Sigmoid colon (tissue), 7 donors: ENCODE results near the gene DOCK9. TPM values are rescaled to one million over a fixed set of nuclear protein-coding genes. Genes with fewer than 3 reads are reported as not detected.

Experiments used
- DNase-seq: peaks from one replicate; pipeline ENCODE4 v3.0.0-alpha.2; 2019
- H3K27ac ChIP-seq, 4 donors: fragments of 200-600 bp; sonication (generic); one replicate each; pipeline ENCODE4 v1.5.1; 2016 to 2019; ENCODE audit warnings: mild to moderate bottlenecking in 1 of 4
- H3K27me3 ChIP-seq, 3 donors: fragments of 200-600 bp; sonication (generic); one replicate each; pipeline ENCODE4 v1.5.1; 2019; ENCODE audit warnings: mild to moderate bottlenecking in 1 of 3
- H3K36me3 ChIP-seq, 4 donors: fragments of 200-600 bp; sonication (generic); one replicate each; pipeline ENCODE4 v1.5.1; 2016 to 2019
- H3K4me1 ChIP-seq, 4 donors: fragments of 200-600 bp; sonication (generic); one replicate each; pipeline ENCODE4 v1.5.1; 2017 to 2019
- H3K4me3 ChIP-seq, 4 donors: fragments of 200-600 bp; sonication (generic); one replicate each; pipeline ENCODE4 v1.5.1; 2017 to 2019; ENCODE audit warnings: mild to moderate bottlenecking in 2 of 4, moderate library complexity in 1 of 4
- H3K9me3 ChIP-seq, 4 donors: fragments of 200-600 bp in 3 of 4; sonication (generic) in 3 of 4; one replicate each; pipeline versions ENCODE4 v1.5.1 to v1.6.1; 2013 to 2019
- EP300 ChIP-seq, 4 donors: sonication (generic); formaldehyde crosslinking; IDR thresholded peaks; one replicate each; pipeline ENCODE4 v1.6.1; 2017; ENCODE audit warnings: antibody characterized with exemption in 4 of 4
- POLR2A ChIP-seq, 2 donors: fragments of 450-650 bp; IDR thresholded peaks; one replicate each; pipeline ENCODE4 v1.6.1; 2016; ENCODE audit warnings: antibody characterized with exemption in 2 of 2, mild to moderate bottlenecking in 2 of 2, moderate library complexity in 2 of 2
- POLR2AphosphoS5 ChIP-seq, 4 donors: sonication (generic); formaldehyde crosslinking; IDR thresholded peaks; one replicate each; pipeline ENCODE4 v1.6.1; 2017; ENCODE audit warnings: antibody characterized with exemption in 4 of 4
- WGBS, 2 donors: extraction: QIAGEN DNeasy Blood & Tissue Kit; methylation state at CpG; one replicate each; pipeline ENCODE4 v1.1.7; 2013; 5-methylcytosine and 5-hydroxymethylcytosine counted together
- intact Hi-C: fragments of 100-400 bp; cut with DNase I; formaldehyde crosslinking; loops from one replicate; pipeline ENCODE4 v1.15.1; 2023
- polyA plus RNA-seq, 3 donors: library from polyadenylated mRNA; stranded (reverse); fragments of 200-250 nt; gene quantifications; one replicate each; pipeline ENCODE4 v1.2.3, GENCODE V29; 2013
- total RNA-seq, 4 donors: library from RNA; depleted of rRNA; stranded (reverse); fragments of >200 nt; gene quantifications; one replicate each; pipeline ENCODE4 v1.1.0, GENCODE V29; 2016
- TF ChIP-seq, protein P1 (sequence below), 4 experiments: fragments of 450-650 bp in 3 of 4; fragments of 200-600 bp in 1 of 4; IDR thresholded peaks; one replicate each; pipeline ENCODE4 v1.5.1; 2016 to 2019; ENCODE audit warnings: antibody characterized with exemption in 4 of 4, mild to moderate bottlenecking in 3 of 4, moderate library complexity in 2 of 4
- donor health status: healthy with polysubstance abuse.
- donor health status: Bipolar disorder and iron deficiency.
- donor health status: healthy.

The DOCK9 gene
- total and polyA plus RNA-seq, 7 donors, result 10.8 to 126 (median 60.4) TPM

DNA sequence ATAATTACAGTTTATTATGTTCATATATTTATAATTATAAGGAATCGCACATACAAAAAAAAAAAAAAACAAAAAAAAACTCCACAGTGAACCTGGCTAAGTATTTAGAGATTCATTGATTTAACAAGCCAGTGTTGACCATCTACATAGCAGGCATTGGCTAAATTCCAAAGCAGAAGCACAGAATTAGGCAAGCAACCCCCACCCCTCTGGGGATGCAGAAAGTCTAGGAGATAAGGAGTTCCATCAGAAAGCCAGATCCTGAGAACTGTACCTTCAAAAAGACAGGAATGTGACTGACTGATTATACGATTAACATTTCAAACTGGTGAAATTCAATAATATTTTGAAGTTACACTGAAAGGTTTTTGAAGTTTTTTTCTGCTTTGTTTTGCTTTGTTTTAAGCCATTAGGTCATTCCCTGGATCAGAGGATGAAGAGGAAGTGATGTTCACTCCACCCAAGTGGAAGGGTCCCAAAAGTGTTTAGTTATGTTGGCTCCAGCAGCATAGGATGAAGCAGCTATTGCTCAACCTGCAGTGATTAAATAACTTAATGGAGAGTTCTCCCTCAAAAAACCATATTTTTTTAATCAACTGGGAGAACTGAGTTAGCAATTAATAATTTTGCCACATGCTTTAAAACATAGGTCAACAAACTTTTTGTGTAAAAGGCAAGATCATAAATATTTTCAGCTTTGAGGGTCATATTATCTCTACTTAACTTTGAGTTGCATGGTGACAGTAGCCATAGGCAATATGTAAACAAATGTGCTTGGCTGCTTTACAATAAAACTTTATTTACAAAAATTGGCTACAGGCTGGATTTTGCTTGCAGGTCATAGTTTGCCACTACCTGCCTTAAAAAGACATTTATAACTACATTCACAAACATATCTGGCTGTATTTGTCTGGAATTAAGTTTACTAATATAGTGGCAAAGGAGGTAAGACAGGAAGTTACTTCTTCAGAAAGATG, 49.6 kb downstream of the DOCK9 start:
- intact Hi-C loops, result no loop called here
- 92 to 97% methylated on average over 2 of the region's 2 CpGs for WGBS, 2 donors
- H3K9me3 ChIP-seq, result no peaks in the 10 kb centered on the region
- DNase-seq, result peak; percentile 73
- H3K27ac ChIP-seq, result peak overlapping the region in 3 of 4 donors; percentile 22 to 67 (median 47)
- H3K36me3 ChIP-seq, result peaks cover 0 to 4% (median 0%) of the 10 kb centered on the region in 4 donors
- no peak overlapping the region for H3K4me3 ChIP-seq
- H3K4me1 ChIP-seq, result no peaks in the 10 kb centered on the region
- TF ChIP-seq, protein P1, sequence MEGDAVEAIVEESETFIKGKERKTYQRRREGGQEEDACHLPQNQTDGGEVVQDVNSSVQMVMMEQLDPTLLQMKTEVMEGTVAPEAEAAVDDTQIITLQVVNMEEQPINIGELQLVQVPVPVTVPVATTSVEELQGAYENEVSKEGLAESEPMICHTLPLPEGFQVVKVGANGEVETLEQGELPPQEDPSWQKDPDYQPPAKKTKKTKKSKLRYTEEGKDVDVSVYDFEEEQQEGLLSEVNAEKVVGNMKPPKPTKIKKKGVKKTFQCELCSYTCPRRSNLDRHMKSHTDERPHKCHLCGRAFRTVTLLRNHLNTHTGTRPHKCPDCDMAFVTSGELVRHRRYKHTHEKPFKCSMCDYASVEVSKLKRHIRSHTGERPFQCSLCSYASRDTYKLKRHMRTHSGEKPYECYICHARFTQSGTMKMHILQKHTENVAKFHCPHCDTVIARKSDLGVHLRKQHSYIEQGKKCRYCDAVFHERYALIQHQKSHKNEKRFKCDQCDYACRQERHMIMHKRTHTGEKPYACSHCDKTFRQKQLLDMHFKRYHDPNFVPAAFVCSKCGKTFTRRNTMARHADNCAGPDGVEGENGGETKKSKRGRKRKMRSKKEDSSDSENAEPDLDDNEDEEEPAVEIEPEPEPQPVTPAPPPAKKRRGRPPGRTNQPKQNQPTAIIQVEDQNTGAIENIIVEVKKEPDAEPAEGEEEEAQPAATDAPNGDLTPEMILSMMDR (IDR thresholded peaks at IDR 0.05), result no peak
- TF ChIP-seq POLR2A (IDR thresholded peaks at IDR 0.05) (no peak), POLR2AphosphoS5 (IDR thresholded peaks at IDR 0.05) (no peak), EP300 (IDR thresholded peaks at IDR 0.05) (no peak)
- no peaks in the 10 kb centered on the region for H3K27me3 ChIP-seq

DNA sequence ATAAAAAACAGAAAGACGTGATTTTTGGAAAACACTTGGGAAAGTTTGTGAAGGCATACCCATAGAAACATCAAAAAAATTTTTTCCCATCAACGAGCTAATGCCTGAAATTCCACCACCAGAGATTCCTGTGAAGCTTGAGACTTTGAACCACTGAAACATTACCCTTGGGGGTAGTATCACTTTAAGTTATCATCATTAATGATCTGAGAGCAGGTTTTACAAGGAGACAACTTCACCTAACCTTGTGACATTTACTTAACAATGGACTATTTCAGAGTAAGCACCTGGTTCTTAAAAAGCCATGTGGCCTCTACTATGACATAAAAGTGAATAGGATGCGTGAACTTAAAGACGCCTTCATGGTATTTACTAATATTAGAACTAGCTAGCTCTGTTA, 51.9 kb downstream of the DOCK9 start:
- Histone ChIP-seq H3K27ac (no peak overlapping the region), H3K27me3 (no peaks in the 10 kb centered on the region), H3K9me3 (no peaks in the 10 kb centered on the region), H3K36me3 (peaks cover 0 to 19% (median 2%) of the 10 kb centered on the region in 4 donors), H3K4me1 (no peaks in the 10 kb centered on the region), H3K4me3 (no peak overlapping the region)
- DNase-seq, result no peak
- TF ChIP-seq POLR2A (IDR thresholded peaks at IDR 0.05) (no peak), POLR2AphosphoS5 (IDR thresholded peaks at IDR 0.05) (no peak), EP300 (IDR thresholded peaks at IDR 0.05) (no peak)
- TF ChIP-seq, protein P1 (IDR thresholded peaks at IDR 0.05), result no peak
- 93 to 95% methylated on average over 4 of the region's 4 CpGs for WGBS, 2 donors
- intact Hi-C loops, result no loop called here

DNA sequence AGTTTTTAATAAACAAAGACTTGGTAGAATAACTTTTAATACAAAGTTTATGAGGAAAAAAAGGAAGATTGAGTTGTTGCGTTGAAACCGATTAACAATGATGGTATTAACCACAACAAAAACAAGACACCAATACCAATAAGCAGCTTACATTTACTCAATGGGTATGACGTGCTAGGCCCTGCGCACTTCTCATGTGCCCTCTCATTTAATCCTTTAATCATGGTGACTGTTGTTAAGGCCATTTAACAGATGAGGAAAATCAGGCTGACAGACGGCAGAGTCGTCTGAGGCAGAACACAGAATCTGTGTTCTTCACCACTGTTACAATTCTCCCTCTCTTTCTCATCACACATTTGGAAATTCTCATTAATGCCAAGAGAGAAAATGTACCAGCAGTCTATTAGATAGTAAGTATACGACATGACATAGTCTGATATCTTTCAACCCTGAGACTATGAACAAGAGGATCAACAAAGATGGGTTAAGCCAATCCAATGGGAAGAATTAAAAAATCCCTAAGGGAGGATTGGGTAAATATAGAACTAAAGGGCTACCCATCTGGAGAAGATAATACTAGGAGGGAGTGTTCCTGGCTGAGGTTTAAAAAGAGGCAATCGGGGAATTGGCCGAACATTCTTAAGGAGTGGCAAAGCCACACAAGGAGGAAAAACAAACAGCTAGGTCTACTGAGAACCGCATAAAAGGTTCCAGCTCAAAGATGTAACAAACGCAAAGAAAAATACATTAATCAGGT, 54.0 kb downstream of the DOCK9 start:
- no peaks in the 10 kb centered on the region for H3K27me3 ChIP-seq
- WGBS, 2 donors, result 89 to 91% methylated on average over 11 of the region's 11 CpGs
- DNase-seq, result no peak
- peaks cover 0 to 15% (median 2%) of the 10 kb centered on the region in 4 donors for H3K36me3 ChIP-seq
- TF ChIP-seq POLR2AphosphoS5 (IDR thresholded peaks at IDR 0.05) (no peak), POLR2A (IDR thresholded peaks at IDR 0.05) (no peak), EP300 (IDR thresholded peaks at IDR 0.05) (no peak)
- TF ChIP-seq, protein P1 (IDR thresholded peaks at IDR 0.05), result no peak
- H3K9me3 ChIP-seq, result no peaks in the 10 kb centered on the region
- H3K4me3 ChIP-seq, result no peak overlapping the region
- intact Hi-C loops, result no loop called here
- H3K4me1 ChIP-seq, result no peaks in the 10 kb centered on the region
- peak overlapping the region in 1 of 4 donors; percentile 22 for H3K27ac ChIP-seq

DNA sequence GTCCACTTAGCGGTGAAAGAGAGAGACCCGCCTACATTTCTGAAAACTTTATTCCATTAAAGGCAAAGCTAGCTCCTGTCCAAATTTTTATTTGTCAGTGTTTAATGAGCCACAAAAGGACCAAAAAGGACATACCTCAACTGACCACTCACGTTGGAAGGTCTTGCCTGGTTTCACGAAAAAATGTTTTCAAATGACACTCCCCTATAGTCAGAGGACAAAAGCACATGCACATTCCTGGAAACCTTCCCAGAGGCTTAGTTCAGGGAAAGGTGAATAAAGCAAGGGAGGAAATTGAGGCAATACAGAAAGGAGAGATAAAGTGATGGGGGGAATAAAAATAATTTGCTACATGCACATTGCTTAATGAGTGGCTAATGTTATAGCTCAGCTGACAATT, 55.6 kb downstream of the DOCK9 start:
- Histone ChIP-seq H3K27ac (peak overlapping the region in 1 of 4 donors; percentile 17), H3K27me3 (no peaks in the 10 kb centered on the region), H3K9me3 (no peaks in the 10 kb centered on the region), H3K36me3 (peaks cover 0 to 15% (median 2%) of the 10 kb centered on the region in 4 donors), H3K4me1 (no peaks in the 10 kb centered on the region), H3K4me3 (no peak overlapping the region)
- TF ChIP-seq, protein P1 (IDR thresholded peaks at IDR 0.05), result no peak
- TF ChIP-seq EP300 (IDR thresholded peaks at IDR 0.05) (no peak), POLR2AphosphoS5 (IDR thresholded peaks at IDR 0.05) (no peak), POLR2A (IDR thresholded peaks at IDR 0.05) (no peak)
- DNase-seq, result no peak
- WGBS, 2 donors, result 95 to 97% methylated on average over 4 of the region's 4 CpGs
- intact Hi-C loops, result no loop called here
